WTC11 (cell line): Measurements from ENCODE around the gene TLR3. TPM values are rescaled to one million over a fixed set of nuclear protein-coding genes. Genes with fewer than 3 reads are reported as not detected.

Experiments used
- ATAC-seq: fragments of 200-7000 bp; cut with Tn5 transposase; 2 replicates; pipeline ENCODE4 v1.10.0; 2021; ENCODE audit warnings: mild to moderate bottlenecking, moderate library complexity
- CTCF ChIA-PET: fragments of 300-600 bp; sonication (Branson Sonifier 250); formaldehyde crosslinking; loops from one replicate; lab custom pipeline; 2021; ENCODE audit warnings: antibody characterized with exemption; lab: Charles Lee
- POLR2A ChIA-PET: fragments of 350-600 bp; sonication (Branson Sonifier 250); formaldehyde crosslinking; loops from one replicate; lab custom pipeline; 2021; ENCODE audit warnings: antibody characterized with exemption; lab: Charles Lee
- DNase-seq: peaks from one replicate; pipeline ENCODE4 v3.0.0; 2021; ENCODE audit warnings: low spot score
- H3K27ac Mint-ChIP-seq: 2 replicates; pipeline ENCODE4 v1.8.0; 2021; ENCODE audit warnings: mixed read lengths
- H3K27me3 Mint-ChIP-seq: 2 replicates; pipeline ENCODE4 v1.8.0; 2021; ENCODE audit warnings: low read depth, mild to moderate bottlenecking, moderate library complexity, mixed read lengths
- H3K36me3 Mint-ChIP-seq: 2 replicates; pipeline ENCODE4 v1.8.0; 2021; ENCODE audit warnings: mixed read lengths
- H3K4me1 Mint-ChIP-seq: 2 replicates; pipeline ENCODE4 v1.8.0; 2022; ENCODE audit warnings: mixed read lengths
- H3K4me3 Mint-ChIP-seq: 2 replicates; pipeline ENCODE4 v1.8.0; 2021; ENCODE audit warnings: mild to moderate bottlenecking, moderate library complexity, mixed read lengths
- H3K9me3 Mint-ChIP-seq: 2 replicates; pipeline ENCODE4 v1.8.0; 2021; ENCODE audit warnings: mixed read lengths
- CBFB ChIP-seq: sonication (generic); formaldehyde crosslinking; IDR thresholded peaks from 2 replicates; pipeline ENCODE4 v1.8.1; 2022; ENCODE audit warnings: mild to moderate bottlenecking, low read depth, missing genetic modification reagents
- CREB1 ChIP-seq: sonication (generic); formaldehyde crosslinking; IDR thresholded peaks from 2 replicates; pipeline ENCODE4 v1.8.0; 2023; ENCODE audit warnings: mild to moderate bottlenecking, missing genetic modification reagents
- EMX1 ChIP-seq: fragments of 250-450 bp; sonication (Bioruptor Pico); IDR thresholded peaks from 2 replicates; pipeline ENCODE4 v1.8.0; 2021; ENCODE audit warnings: mild to moderate bottlenecking
- FOXP1 ChIP-seq: sonication (generic); formaldehyde crosslinking; IDR thresholded peaks from 2 replicates; pipeline ENCODE4 v1.8.0; 2022; ENCODE audit warnings: missing genetic modification reagents, mild to moderate bottlenecking, moderate library complexity, borderline replicate concordance
- GABPB1 ChIP-seq: sonication (generic); formaldehyde crosslinking; IDR thresholded peaks from 2 replicates; pipeline ENCODE4 v1.8.1; 2023; ENCODE audit warnings: mild to moderate bottlenecking, missing genetic modification reagents
- JUN ChIP-seq: sonication (generic); formaldehyde crosslinking; IDR thresholded peaks from 2 replicates; pipeline ENCODE4 v1.8.0; 2023; ENCODE audit warnings: mild to moderate bottlenecking, missing genetic modification reagents
- NR1H2 ChIP-seq: sonication (generic); formaldehyde crosslinking; IDR thresholded peaks from 2 replicates; pipeline ENCODE4 v1.9.0; 2021; ENCODE audit warnings: mild to moderate bottlenecking, moderate library complexity, missing genetic modification reagents
- SOX15 ChIP-seq: fragments of 250-450 bp; sonication (Bioruptor Pico); IDR thresholded peaks from 2 replicates; pipeline ENCODE4 v1.9.0; 2021; ENCODE audit warnings: mild to moderate bottlenecking
- TCF7 ChIP-seq: sonication (generic); formaldehyde crosslinking; IDR thresholded peaks from 2 replicates; pipeline ENCODE4 v1.8.0; 2022; ENCODE audit warnings: mild to moderate bottlenecking, low read depth, missing genetic modification reagents, moderate library complexity
- TP53 ChIP-seq: sonication (generic); formaldehyde crosslinking; IDR thresholded peaks from 2 replicates; pipeline ENCODE4 v1.8.1; 2023; ENCODE audit warnings: mild to moderate bottlenecking, missing genetic modification reagents
- ZNF121 ChIP-seq: sonication (generic); formaldehyde crosslinking; IDR thresholded peaks from 2 replicates; pipeline ENCODE4 v1.8.0; 2023; ENCODE audit warnings: missing genetic modification reagents
- ZNF317 ChIP-seq: sonication (generic); formaldehyde crosslinking; IDR thresholded peaks from 2 replicates; pipeline ENCODE4 v1.8.1; 2023; ENCODE audit warnings: low read depth, mild to moderate bottlenecking, moderate library complexity, missing genetic modification reagents, borderline replicate concordance
- total RNA-seq: library from RNA; stranded (reverse); gene quantifications from 3 replicates; pipeline ENCODE4 v1.2.3, GENCODE V29; 2021
- TF ChIP-seq, protein P1 (sequence below): sonication (generic); formaldehyde crosslinking; conservative IDR thresholded peaks from 2 replicates; pipeline ENCODE4 v1.8.1; 2023; ENCODE audit warnings: mild to moderate bottlenecking, low read depth, missing genetic modification reagents, moderate library complexity
- TF ChIP-seq, protein P2 (sequence below): fragments of 250-450 bp; sonication (Bioruptor Pico); IDR thresholded peaks from 2 replicates; pipeline ENCODE4 v1.9.0; 2021; ENCODE audit warnings: mild to moderate bottlenecking
- TF ChIP-seq, protein P3 (sequence below): sonication (generic); formaldehyde crosslinking; IDR thresholded peaks from 2 replicates; pipeline ENCODE4 v1.8.0; 2023; ENCODE audit warnings: missing genetic modification reagents, mild to moderate bottlenecking, borderline replicate concordance
- TF ChIP-seq, protein P4 (sequence below): fragments of 250-450 bp; sonication (Bioruptor Pico); IDR thresholded peaks from 2 replicates; pipeline ENCODE4 v1.9.0; 2021; ENCODE audit warnings: mild to moderate bottlenecking
- TF ChIP-seq, protein P5 (sequence below): sonication (generic); formaldehyde crosslinking; IDR thresholded peaks from 2 replicates; pipeline ENCODE4 v1.8.0; 2023; ENCODE audit warnings: mild to moderate bottlenecking, missing genetic modification reagents

TLR3 gene
- total RNA-seq, 1 experiment from 2014 or later = 1.8 TPM

DNA sequence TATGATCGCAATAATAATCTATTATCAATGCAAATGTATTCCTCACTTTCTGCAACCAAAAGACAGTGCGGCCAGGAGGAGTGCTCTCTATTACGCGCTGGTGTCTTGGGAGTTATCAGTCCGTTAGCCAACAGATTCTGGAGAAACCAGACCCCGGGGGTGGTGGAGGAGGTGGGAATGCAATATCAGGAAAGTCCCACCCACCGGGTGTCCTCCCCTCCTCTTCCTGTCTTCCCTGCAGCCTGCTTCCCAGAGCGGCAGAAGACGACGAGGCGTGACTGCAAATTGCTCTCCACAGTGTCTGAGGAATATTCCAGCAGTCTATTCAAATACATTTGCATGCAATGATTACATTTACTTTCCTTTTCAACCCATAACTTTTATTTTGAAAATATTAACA lies 17.9 kb upstream of the TLR3 start:
- no peak overlapping the region for H3K4me3 Mint-ChIP-seq
- CTCF ChIA-PET = interaction anchor here (0.6 to 1.3 kb wide), 2 partner anchors 13 to 607 kb away, joined by 4 to 5 read pairs; no protein-coding TSS in a partner anchor
- no peak overlapping the region for H3K27ac Mint-ChIP-seq
- TF ChIP-seq EMX1 (CRISPR knock-in tag) (no peak), JUN (CRISPR knock-in tag) (no peak), FOXP1 (CRISPR knock-in tag) (no peak), NR1H2 (CRISPR knock-in tag) (no peak)
- TF ChIP-seq, protein P1, sequence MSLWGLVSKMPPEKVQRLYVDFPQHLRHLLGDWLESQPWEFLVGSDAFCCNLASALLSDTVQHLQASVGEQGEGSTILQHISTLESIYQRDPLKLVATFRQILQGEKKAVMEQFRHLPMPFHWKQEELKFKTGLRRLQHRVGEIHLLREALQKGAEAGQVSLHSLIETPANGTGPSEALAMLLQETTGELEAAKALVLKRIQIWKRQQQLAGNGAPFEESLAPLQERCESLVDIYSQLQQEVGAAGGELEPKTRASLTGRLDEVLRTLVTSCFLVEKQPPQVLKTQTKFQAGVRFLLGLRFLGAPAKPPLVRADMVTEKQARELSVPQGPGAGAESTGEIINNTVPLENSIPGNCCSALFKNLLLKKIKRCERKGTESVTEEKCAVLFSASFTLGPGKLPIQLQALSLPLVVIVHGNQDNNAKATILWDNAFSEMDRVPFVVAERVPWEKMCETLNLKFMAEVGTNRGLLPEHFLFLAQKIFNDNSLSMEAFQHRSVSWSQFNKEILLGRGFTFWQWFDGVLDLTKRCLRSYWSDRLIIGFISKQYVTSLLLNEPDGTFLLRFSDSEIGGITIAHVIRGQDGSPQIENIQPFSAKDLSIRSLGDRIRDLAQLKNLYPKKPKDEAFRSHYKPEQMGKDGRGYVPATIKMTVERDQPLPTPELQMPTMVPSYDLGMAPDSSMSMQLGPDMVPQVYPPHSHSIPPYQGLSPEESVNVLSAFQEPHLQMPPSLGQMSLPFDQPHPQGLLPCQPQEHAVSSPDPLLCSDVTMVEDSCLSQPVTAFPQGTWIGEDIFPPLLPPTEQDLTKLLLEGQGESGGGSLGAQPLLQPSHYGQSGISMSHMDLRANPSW (CRISPR knock-in tag) = no peak
- TF ChIP-seq, protein P2, sequence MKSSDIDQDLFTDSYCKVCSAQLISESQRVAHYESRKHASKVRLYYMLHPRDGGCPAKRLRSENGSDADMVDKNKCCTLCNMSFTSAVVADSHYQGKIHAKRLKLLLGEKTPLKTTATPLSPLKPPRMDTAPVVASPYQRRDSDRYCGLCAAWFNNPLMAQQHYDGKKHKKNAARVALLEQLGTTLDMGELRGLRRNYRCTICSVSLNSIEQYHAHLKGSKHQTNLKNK = no peak
- TF ChIP-seq, all 79 proteins: peak for 0
- ATAC-seq = no peak
- DNase-seq = no peak
- H3K27me3 Mint-ChIP-seq = no peaks in the 10 kb centered on the region
- POLR2A ChIA-PET = no interaction called here
- H3K36me3 Mint-ChIP-seq = peaks cover 18% of the 10 kb centered on the region
- peaks cover 21% of the 10 kb centered on the region for H3K9me3 Mint-ChIP-seq
- no peaks in the 10 kb centered on the region for H3K4me1 Mint-ChIP-seq

DNA sequence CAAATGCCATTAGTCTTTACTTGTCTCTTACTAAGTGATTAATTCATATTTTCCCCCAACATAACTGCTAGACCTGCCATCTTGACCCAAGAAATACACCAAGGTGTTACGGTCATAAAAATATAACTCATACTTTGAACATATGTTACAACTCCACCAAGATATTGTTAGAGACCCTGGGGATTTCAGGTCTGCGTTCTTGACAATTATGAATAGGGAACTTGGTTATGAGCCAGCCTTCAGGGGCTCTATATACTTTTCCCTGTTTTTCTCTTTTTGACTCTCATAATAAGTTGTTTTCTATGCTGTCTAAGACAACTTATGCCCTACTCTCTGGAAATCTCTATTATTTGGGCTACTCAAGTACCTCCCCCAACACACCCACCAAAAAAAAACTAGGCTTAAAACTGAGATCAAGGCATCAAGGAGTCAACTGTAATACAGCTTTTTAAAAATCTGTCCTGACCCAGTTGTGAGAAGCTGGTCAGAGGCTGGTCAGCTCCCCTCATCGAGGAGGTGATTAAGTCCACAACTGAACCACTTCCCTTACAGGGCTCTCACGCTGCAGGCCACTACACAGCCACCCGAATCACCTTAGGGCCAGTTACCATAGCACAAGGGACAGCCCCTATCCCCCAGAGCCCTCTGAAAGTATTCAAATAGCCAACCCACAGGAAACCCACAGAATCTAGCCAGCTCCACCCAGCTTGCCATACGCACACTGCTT lies 10.5 kb upstream of the TLR3 start:
- H3K9me3 Mint-ChIP-seq = peaks cover 22% of the 10 kb centered on the region
- no peak for TF ChIP-seq TP53
- TF ChIP-seq CBFB = no peak
- TF ChIP-seq, protein P3, sequence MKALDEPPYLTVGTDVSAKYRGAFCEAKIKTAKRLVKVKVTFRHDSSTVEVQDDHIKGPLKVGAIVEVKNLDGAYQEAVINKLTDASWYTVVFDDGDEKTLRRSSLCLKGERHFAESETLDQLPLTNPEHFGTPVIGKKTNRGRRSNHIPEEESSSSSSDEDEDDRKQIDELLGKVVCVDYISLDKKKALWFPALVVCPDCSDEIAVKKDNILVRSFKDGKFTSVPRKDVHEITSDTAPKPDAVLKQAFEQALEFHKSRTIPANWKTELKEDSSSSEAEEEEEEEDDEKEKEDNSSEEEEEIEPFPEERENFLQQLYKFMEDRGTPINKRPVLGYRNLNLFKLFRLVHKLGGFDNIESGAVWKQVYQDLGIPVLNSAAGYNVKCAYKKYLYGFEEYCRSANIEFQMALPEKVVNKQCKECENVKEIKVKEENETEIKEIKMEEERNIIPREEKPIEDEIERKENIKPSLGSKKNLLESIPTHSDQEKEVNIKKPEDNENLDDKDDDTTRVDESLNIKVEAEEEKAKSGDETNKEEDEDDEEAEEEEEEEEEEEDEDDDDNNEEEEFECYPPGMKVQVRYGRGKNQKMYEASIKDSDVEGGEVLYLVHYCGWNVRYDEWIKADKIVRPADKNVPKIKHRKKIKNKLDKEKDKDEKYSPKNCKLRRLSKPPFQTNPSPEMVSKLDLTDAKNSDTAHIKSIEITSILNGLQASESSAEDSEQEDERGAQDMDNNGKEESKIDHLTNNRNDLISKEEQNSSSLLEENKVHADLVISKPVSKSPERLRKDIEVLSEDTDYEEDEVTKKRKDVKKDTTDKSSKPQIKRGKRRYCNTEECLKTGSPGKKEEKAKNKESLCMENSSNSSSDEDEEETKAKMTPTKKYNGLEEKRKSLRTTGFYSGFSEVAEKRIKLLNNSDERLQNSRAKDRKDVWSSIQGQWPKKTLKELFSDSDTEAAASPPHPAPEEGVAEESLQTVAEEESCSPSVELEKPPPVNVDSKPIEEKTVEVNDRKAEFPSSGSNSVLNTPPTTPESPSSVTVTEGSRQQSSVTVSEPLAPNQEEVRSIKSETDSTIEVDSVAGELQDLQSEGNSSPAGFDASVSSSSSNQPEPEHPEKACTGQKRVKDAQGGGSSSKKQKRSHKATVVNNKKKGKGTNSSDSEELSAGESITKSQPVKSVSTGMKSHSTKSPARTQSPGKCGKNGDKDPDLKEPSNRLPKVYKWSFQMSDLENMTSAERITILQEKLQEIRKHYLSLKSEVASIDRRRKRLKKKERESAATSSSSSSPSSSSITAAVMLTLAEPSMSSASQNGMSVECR (CRISPR knock-in tag) = no peak
- TF ChIP-seq SOX15 = no peak
- no peak overlapping the region for H3K27ac Mint-ChIP-seq
- peaks cover 12% of the 10 kb centered on the region; the same call in 1 of the 2 replicates for H3K36me3 Mint-ChIP-seq
- no peaks in the 10 kb centered on the region for H3K27me3 Mint-ChIP-seq
- DNase-seq (no peak), ATAC-seq (no peak)
- H3K4me1 Mint-ChIP-seq = peaks cover 4% of the 10 kb centered on the region
- CTCF ChIA-PET = no interaction called here
- POLR2A ChIA-PET = no interaction called here
- H3K4me3 Mint-ChIP-seq = no peak overlapping the region

DNA sequence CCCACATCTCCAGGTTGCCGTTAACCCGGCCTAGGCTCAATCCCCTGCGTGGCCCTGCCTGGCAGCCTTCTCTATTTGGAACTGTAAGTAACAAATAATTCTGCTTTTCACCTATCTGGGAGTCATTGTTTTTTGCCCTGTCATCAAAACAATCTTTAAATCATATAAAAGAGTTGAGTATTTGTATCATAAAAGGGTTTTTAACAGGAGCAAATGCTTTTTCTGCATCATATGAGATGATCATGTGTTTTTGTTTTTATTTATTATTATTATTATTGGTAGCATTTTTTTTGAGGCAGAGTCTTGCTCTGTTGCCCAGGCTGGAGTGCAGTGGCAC lies 10.0 kb upstream of the TLR3 start:
- POLR2A ChIA-PET = no interaction called here
- H3K36me3 Mint-ChIP-seq = peaks cover 12% of the 10 kb centered on the region; the same call in 1 of the 2 replicates
- no peak for DNase-seq
- CTCF ChIA-PET = no interaction called here
- H3K4me3 Mint-ChIP-seq = no peak overlapping the region
- TF ChIP-seq GABPB1 (CRISPR knock-in tag) (no peak), CREB1 (CRISPR knock-in tag) (no peak), ZNF317 (CRISPR knock-in tag) (no peak), TCF7 (CRISPR knock-in tag) (no peak), ZNF121 (no peak)
- TF ChIP-seq, protein P4, sequence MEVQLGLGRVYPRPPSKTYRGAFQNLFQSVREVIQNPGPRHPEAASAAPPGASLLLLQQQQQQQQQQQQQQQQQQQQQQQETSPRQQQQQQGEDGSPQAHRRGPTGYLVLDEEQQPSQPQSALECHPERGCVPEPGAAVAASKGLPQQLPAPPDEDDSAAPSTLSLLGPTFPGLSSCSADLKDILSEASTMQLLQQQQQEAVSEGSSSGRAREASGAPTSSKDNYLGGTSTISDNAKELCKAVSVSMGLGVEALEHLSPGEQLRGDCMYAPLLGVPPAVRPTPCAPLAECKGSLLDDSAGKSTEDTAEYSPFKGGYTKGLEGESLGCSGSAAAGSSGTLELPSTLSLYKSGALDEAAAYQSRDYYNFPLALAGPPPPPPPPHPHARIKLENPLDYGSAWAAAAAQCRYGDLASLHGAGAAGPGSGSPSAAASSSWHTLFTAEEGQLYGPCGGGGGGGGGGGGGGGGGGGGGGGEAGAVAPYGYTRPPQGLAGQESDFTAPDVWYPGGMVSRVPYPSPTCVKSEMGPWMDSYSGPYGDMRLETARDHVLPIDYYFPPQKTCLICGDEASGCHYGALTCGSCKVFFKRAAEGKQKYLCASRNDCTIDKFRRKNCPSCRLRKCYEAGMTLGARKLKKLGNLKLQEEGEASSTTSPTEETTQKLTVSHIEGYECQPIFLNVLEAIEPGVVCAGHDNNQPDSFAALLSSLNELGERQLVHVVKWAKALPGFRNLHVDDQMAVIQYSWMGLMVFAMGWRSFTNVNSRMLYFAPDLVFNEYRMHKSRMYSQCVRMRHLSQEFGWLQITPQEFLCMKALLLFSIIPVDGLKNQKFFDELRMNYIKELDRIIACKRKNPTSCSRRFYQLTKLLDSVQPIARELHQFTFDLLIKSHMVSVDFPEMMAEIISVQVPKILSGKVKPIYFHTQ (CRISPR knock-in tag) = no peak
- TF ChIP-seq, protein P5, sequence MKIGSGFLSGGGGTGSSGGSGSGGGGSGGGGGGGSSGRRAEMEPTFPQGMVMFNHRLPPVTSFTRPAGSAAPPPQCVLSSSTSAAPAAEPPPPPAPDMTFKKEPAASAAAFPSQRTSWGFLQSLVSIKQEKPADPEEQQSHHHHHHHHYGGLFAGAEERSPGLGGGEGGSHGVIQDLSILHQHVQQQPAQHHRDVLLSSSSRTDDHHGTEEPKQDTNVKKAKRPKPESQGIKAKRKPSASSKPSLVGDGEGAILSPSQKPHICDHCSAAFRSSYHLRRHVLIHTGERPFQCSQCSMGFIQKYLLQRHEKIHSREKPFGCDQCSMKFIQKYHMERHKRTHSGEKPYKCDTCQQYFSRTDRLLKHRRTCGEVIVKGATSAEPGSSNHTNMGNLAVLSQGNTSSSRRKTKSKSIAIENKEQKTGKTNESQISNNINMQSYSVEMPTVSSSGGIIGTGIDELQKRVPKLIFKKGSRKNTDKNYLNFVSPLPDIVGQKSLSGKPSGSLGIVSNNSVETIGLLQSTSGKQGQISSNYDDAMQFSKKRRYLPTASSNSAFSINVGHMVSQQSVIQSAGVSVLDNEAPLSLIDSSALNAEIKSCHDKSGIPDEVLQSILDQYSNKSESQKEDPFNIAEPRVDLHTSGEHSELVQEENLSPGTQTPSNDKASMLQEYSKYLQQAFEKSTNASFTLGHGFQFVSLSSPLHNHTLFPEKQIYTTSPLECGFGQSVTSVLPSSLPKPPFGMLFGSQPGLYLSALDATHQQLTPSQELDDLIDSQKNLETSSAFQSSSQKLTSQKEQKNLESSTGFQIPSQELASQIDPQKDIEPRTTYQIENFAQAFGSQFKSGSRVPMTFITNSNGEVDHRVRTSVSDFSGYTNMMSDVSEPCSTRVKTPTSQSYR = no peak
- H3K4me1 Mint-ChIP-seq = peaks cover 4% of the 10 kb centered on the region
- H3K9me3 Mint-ChIP-seq = peaks cover 22% of the 10 kb centered on the region
- no peaks in the 10 kb centered on the region for H3K27me3 Mint-ChIP-seq
- ATAC-seq = no peak
- H3K27ac Mint-ChIP-seq = no peak overlapping the region
